Testis (tissue), 3 donors: ENCODE measurements around the gene UPK3B. TPM values are rescaled to one million over a fixed set of nuclear protein-coding genes. Genes with fewer than 3 reads are reported as not detected.
"Not testable (repeated sequence)": the region's sequence is repeated elsewhere in the genome, so short reads cannot be mapped to it uniquely, and the experiment has no call there.

Source experiments
- DNase-seq: peaks from one replicate; pipeline ENCODE4 v3.0.0-alpha.2; 2019
- H3K27ac ChIP-seq, 2 donors: fragments of 200-600 bp; sonication (generic); one replicate each; pipeline ENCODE4 v1.5.1; 2019
- H3K27me3 ChIP-seq: fragments of 200-600 bp; sonication (generic); one replicate; pipeline ENCODE4 v1.5.1; 2019
- H3K36me3 ChIP-seq: fragments of 200-600 bp; sonication (generic); one replicate; pipeline ENCODE4 v1.5.1; 2017; ENCODE audit warnings: low read depth; ENCODE audit errors: missing control alignments
- H3K4me1 ChIP-seq: fragments of 200-600 bp; sonication (generic); one replicate; pipeline ENCODE4 v1.5.1; 2019
- H3K4me3 ChIP-seq, 2 donors: fragments of 200-600 bp; sonication (generic); one replicate each; pipeline ENCODE4 v1.5.1; 2017 to 2019
- H3K9me3 ChIP-seq: fragments of 200-600 bp; sonication (generic); one replicate; pipeline ENCODE4 v1.5.1; 2017
- WGBS, 2 donors: methylation state at CpG; one replicate each; pipeline ENCODE4 v1.1.5; 2018; 5-methylcytosine and 5-hydroxymethylcytosine counted together
- intact Hi-C: fragments of 100-400 bp; cut with DNase I; formaldehyde crosslinking; loops from one replicate; pipeline ENCODE4 v1.15.1; 2023; ENCODE audit warnings: low total_unique reads
- polyA plus RNA-seq: library from polyadenylated mRNA; stranded (reverse); fragments of 350-450 nt; fragmentation: Illumina TruSeq; extraction: RNeasy Lipid Tissue Mini Kit (QIAGEN cat#74804); gene quantifications from one replicate; pipeline ENCODE4 v1.2.3, GENCODE V29; 2014; ENCODE audit warnings: low read depth, low replicate concordance; ENCODE audit not compliant: insufficient read depth
- total RNA-seq, 2 donors: library from RNA; depleted of rRNA; stranded (reverse); fragments of >200 nt; gene quantifications; one replicate each; pipeline ENCODE4 v1.2.3, GENCODE V29; 2016

Gene UPK3B
- total and polyA plus RNA-seq, 3 donors from 2014 or later = 19.1 to 66.8 (median 27.1) TPM

GRCh38 chr7:76495717-76496116 lies 14.6 kb upstream of the UPK3B start:
- H3K36me3 ChIP-seq, H3K27me3 ChIP-seq, H3K4me1 ChIP-seq, DNase-seq, H3K4me3 ChIP-seq, intact Hi-C loops, H3K9me3 ChIP-seq, H3K27ac ChIP-seq: not testable (repeated sequence)
- 87% methylated on average over 16 of the region's 16 CpGs; no CpG with 5 or more reads in 1 of the 2 donors for WGBS, 2 donors

GRCh38 chr7:76497918-76498582 lies 12.3 kb upstream of the UPK3B start:
- WGBS, 2 donors = 71% methylated on average over 9 of the region's 27 CpGs; no CpG with 5 or more reads in 1 of the 2 donors
- H3K9me3 ChIP-seq, H3K4me3 ChIP-seq, H3K4me1 ChIP-seq, DNase-seq, H3K36me3 ChIP-seq, intact Hi-C loops, H3K27me3 ChIP-seq, H3K27ac ChIP-seq: not testable (repeated sequence)

GRCh38 chr7:76498583-76499200 lies 11.7 kb upstream of the UPK3B start:
- 82 to 84% methylated on average over 7 to 10 of the region's 10 CpGs for WGBS, 2 donors
- H3K27me3 ChIP-seq, DNase-seq, H3K4me1 ChIP-seq, H3K4me3 ChIP-seq, H3K36me3 ChIP-seq, H3K9me3 ChIP-seq, H3K27ac ChIP-seq, intact Hi-C loops: not testable (repeated sequence)

GRCh38 chr7:76499201-76499923 lies 11.0 kb upstream of the UPK3B start:
- H3K36me3 ChIP-seq, H3K27ac ChIP-seq, H3K4me1 ChIP-seq, H3K4me3 ChIP-seq, H3K9me3 ChIP-seq, H3K27me3 ChIP-seq, DNase-seq, intact Hi-C loops: not testable (repeated sequence)
- WGBS, 2 donors = 30 to 70% methylated on average over 6 to 9 of the region's 28 CpGs

GRCh38 chr7:76499924-76500241 lies 10.5 kb upstream of the UPK3B start:
- H3K9me3 ChIP-seq, H3K4me1 ChIP-seq, H3K36me3 ChIP-seq, H3K27ac ChIP-seq, intact Hi-C loops, H3K27me3 ChIP-seq, H3K4me3 ChIP-seq, DNase-seq: not testable (repeated sequence)
- WGBS, 2 donors = 0% methylated on average over 1 of the region's 19 CpGs; no CpG with 5 or more reads in 1 of the 2 donors

- H3K27ac ChIP-seq, H3K4me1 ChIP-seq, H3K27me3 ChIP-seq, H3K4me3 ChIP-seq, H3K9me3 ChIP-seq, intact Hi-C loops, DNase-seq, H3K36me3 ChIP-seq: not testable (repeated sequence)
- 79 to 88% methylated on average over 4 to 13 of the region's 13 CpGs for WGBS, 2 donors
These were observed 8.1 kb upstream of the UPK3B start for GRCh38 chr7:76502224-76502623.

GRCh38 chr7:76502836-76503235 lies 7.5 kb upstream of the UPK3B start:
- H3K4me1 ChIP-seq, H3K27me3 ChIP-seq, H3K36me3 ChIP-seq, H3K9me3 ChIP-seq, H3K27ac ChIP-seq, DNase-seq, intact Hi-C loops, H3K4me3 ChIP-seq: not testable (repeated sequence)
- 92% methylated on average over 13 of the region's 16 CpGs; no CpG with 5 or more reads in 1 of the 2 donors for WGBS, 2 donors

- WGBS, 2 donors = 92 to 100% methylated on average over 7 to 12 of the region's 12 CpGs
- H3K4me1 ChIP-seq, H3K27ac ChIP-seq, H3K4me3 ChIP-seq, H3K27me3 ChIP-seq, DNase-seq, H3K36me3 ChIP-seq, intact Hi-C loops, H3K9me3 ChIP-seq: not testable (repeated sequence)
These were observed 7.1 kb upstream of the UPK3B start for GRCh38 chr7:76503244-76503643.

GRCh38 chr7:76504351-76505167 lies 5.8 kb upstream of the UPK3B start:
- H3K9me3 ChIP-seq, H3K27ac ChIP-seq, H3K4me1 ChIP-seq, intact Hi-C loops, H3K27me3 ChIP-seq, DNase-seq, H3K4me3 ChIP-seq, H3K36me3 ChIP-seq: not testable (repeated sequence)
- 78 to 85% methylated on average over 16 to 19 of the region's 33 CpGs for WGBS, 2 donors
